GM21529 (cell line): ENCODE measurements around the gene HES6.

Experiments used
- ATAC-seq: cut with Tn5 transposase; IDR thresholded peaks from one replicate; pipeline ENCODE4 v1.9.1; 2021; ENCODE audit not compliant: unreplicated experiment

HES6 gene

GRCh38 chr2:238235856-238236255 lies 4.0 kb downstream of the HES6 start:
- ATAC-seq, result no peak

GRCh38 chr2:238235331-238235732 lies 4.5 kb downstream of the HES6 start:
- no peak for ATAC-seq

GRCh38 chr2:238233625-238234024 lies 6.2 kb downstream of the HES6 start:
- no peak for ATAC-seq

- ATAC-seq, result no peak
Observed at GRCh38 chr2:238231809-238232208, 8.0 kb downstream of the HES6 start.

- ATAC-seq, result peak; percentile 54
Observed at GRCh38 chr2:238231251-238231793, 8.5 kb downstream of the HES6 start.

- ATAC-seq, result no peak
Observed at GRCh38 chr2:238230699-238231098, 9.1 kb downstream of the HES6 start.

- ATAC-seq, result no peak
Observed at GRCh38 chr2:238228700-238229099, 11.1 kb downstream of the HES6 start.

- no peak for ATAC-seq
Observed at GRCh38 chr2:238227587-238228032, 12.2 kb downstream of the HES6 start.

- no peak for ATAC-seq
Observed at GRCh38 chr2:238226698-238227586, 12.9 kb downstream of the HES6 start.

- no peak for ATAC-seq
Observed at GRCh38 chr2:238225911-238226697, 13.7 kb downstream of the HES6 start.

- no peak for ATAC-seq
Observed at GRCh38 chr2:238225121-238225520, 14.7 kb downstream of the HES6 start.

GRCh38 chr2:238224356-238225035 lies 15.3 kb downstream of the HES6 start:
- ATAC-seq, result no peak

GRCh38 chr2:238220892-238221521 lies 18.8 kb downstream of the HES6 start:
- no peak for ATAC-seq

GRCh38 chr2:238220274-238220891 lies 19.5 kb downstream of the HES6 start:
- no peak for ATAC-seq

GRCh38 chr2:238216651-238217184 lies 23.1 kb downstream of the HES6 start:
- no peak for ATAC-seq

- no peak for ATAC-seq
Observed at GRCh38 chr2:238207006-238207405, 32.8 kb downstream of the HES6 start.

- peak; percentile 18 for ATAC-seq
Observed at GRCh38 chr2:238203973-238204683, 35.7 kb downstream of the HES6 start.

- peak; percentile 94 for ATAC-seq
Observed at GRCh38 chr2:238203094-238203972, 36.5 kb downstream of the HES6 start, which contains the start of gene ILKAP. TSS of gene ILKAP (minus strand) at chr2:238203695. CDS start at chr2:238203553, 142 bp downstream.
